Upper lobe of right lung (tissue), 1 donor: Measurements from ENCODE around the gene MTHFD1L. TPM values are rescaled to one million over a fixed set of nuclear protein-coding genes. Genes with fewer than 3 reads are reported as not detected.
"Not testable (repeated sequence)": the region's sequence is repeated elsewhere in the genome, so short reads cannot be mapped to it uniquely, and the experiment has no call there.

Experiments used
- ATAC-seq: fragments of 200-7000 bp; cut with Tn5 transposase; one replicate; pipeline ENCODE4 v1.9.1; 2020; ENCODE audit warnings: mild to moderate bottlenecking, moderate library complexity
- DNase-seq: peaks from one replicate; pipeline ENCODE4 v3.0.0-alpha.2; 2020
- H3K27ac ChIP-seq: fragments of 200-600 bp; one replicate; pipeline ENCODE4 v1.8.0; 2022
- H3K27me3 ChIP-seq: fragments of 200-600 bp; one replicate; pipeline ENCODE4 v1.8.0; 2022; ENCODE audit warnings: mild to moderate bottlenecking
- H3K36me3 ChIP-seq: fragments of 200-600 bp; one replicate; pipeline ENCODE4 v1.8.0; 2022
- H3K4me1 ChIP-seq: fragments of 200-600 bp; one replicate; pipeline ENCODE4 v1.8.0; 2022
- H3K4me3 ChIP-seq: fragments of 200-600 bp; one replicate; pipeline ENCODE4 v1.8.0; 2022; ENCODE audit warnings: mild to moderate bottlenecking
- H3K9me3 ChIP-seq: fragments of 200-600 bp; one replicate; pipeline ENCODE4 v1.8.0; 2022
- intact Hi-C: fragments of 100-400 bp; cut with DNase I; formaldehyde crosslinking; loops from one replicate; pipeline ENCODE4 v1.11.0; 2022
- total RNA-seq: library from RNA; stranded (reverse); fragmentation: NEBNext Ultra II Directional; extraction: Animal tissue kit (Norgen Biotek cat#: 25700); gene quantifications from one replicate; pipeline ENCODE4 v1.2.1, GENCODE V29; 2021
- TF ChIP-seq, protein P1 (sequence below): fragments of 200-600 bp; IDR thresholded peaks from one replicate; pipeline ENCODE4 v1.8.0; 2022; ENCODE audit warnings: antibody characterized with exemption
- donor health status: DM: no; HTN: yes; CAD: no; lungs with severe emphysema.

Gene MTHFD1L
- total RNA-seq, 1 donor from 2014 or later, result 27.9 TPM

DNA sequence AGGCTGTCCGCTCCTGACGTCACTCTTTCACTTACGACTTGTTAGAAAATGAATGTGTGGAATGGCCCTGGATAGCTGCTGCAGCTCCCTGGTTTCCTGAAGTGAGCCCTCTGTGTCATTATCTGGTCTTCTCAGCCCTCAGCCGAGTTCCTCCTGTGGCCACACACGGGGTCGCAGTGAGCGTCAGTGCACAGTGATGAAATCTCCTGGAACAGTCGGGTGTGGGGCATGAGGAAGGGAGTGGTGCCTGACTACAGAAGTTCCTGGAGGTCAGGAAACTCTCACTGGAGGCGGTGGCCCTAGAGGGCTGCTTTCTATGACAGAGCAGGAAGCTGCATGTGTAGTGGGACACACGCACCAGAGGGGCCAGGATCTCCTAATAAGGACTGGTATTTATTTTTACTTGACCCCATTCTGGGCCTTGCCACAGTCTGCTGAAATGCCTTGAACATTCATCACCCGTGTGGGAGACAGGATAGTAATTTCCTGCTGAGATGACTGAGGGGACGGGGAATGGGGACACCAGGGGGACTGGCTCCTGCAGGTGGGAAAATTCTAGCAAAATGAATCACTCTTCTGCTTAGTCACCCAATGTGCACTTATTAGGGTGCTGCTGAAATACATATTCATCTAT, 175.5 kb downstream of the MTHFD1L start:
- H3K4me3 ChIP-seq, H3K27me3 ChIP-seq, intact Hi-C loops, H3K36me3 ChIP-seq, H3K9me3 ChIP-seq, H3K4me1 ChIP-seq: not testable (repeated sequence)
- ATAC-seq (peak; percentile 96), DNase-seq (peak; percentile 81)
- H3K27ac ChIP-seq, result peak overlapping the region; percentile 72
- TF ChIP-seq, protein P1, sequence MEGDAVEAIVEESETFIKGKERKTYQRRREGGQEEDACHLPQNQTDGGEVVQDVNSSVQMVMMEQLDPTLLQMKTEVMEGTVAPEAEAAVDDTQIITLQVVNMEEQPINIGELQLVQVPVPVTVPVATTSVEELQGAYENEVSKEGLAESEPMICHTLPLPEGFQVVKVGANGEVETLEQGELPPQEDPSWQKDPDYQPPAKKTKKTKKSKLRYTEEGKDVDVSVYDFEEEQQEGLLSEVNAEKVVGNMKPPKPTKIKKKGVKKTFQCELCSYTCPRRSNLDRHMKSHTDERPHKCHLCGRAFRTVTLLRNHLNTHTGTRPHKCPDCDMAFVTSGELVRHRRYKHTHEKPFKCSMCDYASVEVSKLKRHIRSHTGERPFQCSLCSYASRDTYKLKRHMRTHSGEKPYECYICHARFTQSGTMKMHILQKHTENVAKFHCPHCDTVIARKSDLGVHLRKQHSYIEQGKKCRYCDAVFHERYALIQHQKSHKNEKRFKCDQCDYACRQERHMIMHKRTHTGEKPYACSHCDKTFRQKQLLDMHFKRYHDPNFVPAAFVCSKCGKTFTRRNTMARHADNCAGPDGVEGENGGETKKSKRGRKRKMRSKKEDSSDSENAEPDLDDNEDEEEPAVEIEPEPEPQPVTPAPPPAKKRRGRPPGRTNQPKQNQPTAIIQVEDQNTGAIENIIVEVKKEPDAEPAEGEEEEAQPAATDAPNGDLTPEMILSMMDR, result peak; percentile 28

DNA sequence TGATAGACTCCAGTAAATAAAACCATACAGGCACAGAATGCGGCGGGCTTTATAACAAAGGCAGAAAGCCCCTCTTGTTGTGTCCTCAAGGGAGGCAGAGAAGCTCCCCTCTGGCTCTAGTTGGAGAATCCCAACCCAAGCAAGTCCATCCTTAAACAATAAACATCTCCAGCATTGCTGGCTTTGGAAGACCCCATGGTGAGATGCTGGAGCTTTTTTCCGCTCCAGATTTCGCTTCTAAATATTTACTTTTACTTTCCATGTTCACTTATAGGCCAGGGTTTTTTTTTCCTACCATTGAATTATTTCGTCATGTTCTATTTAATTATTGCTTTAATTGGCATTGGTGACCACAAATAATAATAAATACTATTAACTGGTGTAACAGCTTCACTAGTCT, 176.2 kb downstream of the MTHFD1L start:
- TF ChIP-seq, protein P1, result no peak
- peaks cover 6% of the 10 kb centered on the region for H3K36me3 ChIP-seq
- H3K27me3 ChIP-seq, result no peaks in the 10 kb centered on the region
- H3K4me1 ChIP-seq, result peaks cover 7% of the 10 kb centered on the region
- DNase-seq, result no peak
- intact Hi-C loops, result no loop called here
- H3K27ac ChIP-seq, result peak overlapping the region; percentile 72
- no peak for ATAC-seq
- H3K4me3 ChIP-seq, result no peak overlapping the region
- no peaks in the 10 kb centered on the region for H3K9me3 ChIP-seq

DNA sequence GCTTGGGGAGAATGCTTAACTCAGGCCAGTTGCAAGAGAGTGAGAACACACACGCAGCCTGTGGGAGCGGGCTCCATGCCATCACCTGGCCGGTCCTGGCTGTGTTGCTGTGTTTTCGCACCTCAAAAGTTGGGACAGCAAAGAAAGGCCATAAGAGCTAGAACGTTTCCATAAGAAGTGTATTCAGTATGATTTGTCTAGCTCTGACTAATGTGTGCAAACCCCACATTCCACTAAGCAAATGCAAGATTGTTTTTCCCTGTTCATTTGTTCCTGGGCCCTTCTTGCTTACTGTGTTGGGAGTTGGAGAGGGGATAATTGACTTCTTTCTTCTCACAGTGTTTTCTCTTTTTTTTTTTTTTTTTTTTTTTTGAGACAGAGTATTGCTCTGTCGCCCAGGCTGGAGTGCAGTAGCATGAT, 177.4 kb downstream of the MTHFD1L start:
- DNase-seq, intact Hi-C loops, H3K4me1 ChIP-seq, H3K27ac ChIP-seq, H3K4me3 ChIP-seq, H3K27me3 ChIP-seq, H3K36me3 ChIP-seq, H3K9me3 ChIP-seq, ATAC-seq: not testable (repeated sequence)

DNA sequence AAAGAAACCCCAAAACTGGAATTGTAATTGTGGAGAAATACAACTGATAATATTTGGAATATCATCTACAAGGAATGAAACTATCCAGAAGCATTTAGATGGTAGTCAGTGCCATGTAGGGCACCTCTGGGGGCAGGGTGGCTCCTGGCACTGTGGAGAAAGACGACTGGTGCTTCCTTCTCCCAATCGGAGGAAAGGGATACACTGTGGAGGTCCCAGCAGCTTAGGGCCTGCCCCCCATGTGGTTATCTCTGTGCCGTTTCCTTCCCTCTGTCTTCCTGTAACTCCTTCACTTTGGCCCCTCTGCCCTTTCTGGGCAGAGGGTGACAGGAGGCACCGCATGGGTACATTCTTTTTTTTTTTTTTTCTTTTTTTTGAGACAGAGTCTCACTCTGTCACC, 178.4 kb downstream of the MTHFD1L start:
- H3K27ac ChIP-seq, result no peak overlapping the region
- ATAC-seq (no peak), DNase-seq (no peak)
- H3K4me1 ChIP-seq, result peaks cover 7% of the 10 kb centered on the region
- H3K4me3 ChIP-seq, result no peak overlapping the region
- intact Hi-C loops, result no loop called here
- TF ChIP-seq, protein P1, result no peak
- H3K27me3 ChIP-seq, result no peaks in the 10 kb centered on the region
- no peaks in the 10 kb centered on the region for H3K9me3 ChIP-seq
- H3K36me3 ChIP-seq, result no peaks in the 10 kb centered on the region

DNA sequence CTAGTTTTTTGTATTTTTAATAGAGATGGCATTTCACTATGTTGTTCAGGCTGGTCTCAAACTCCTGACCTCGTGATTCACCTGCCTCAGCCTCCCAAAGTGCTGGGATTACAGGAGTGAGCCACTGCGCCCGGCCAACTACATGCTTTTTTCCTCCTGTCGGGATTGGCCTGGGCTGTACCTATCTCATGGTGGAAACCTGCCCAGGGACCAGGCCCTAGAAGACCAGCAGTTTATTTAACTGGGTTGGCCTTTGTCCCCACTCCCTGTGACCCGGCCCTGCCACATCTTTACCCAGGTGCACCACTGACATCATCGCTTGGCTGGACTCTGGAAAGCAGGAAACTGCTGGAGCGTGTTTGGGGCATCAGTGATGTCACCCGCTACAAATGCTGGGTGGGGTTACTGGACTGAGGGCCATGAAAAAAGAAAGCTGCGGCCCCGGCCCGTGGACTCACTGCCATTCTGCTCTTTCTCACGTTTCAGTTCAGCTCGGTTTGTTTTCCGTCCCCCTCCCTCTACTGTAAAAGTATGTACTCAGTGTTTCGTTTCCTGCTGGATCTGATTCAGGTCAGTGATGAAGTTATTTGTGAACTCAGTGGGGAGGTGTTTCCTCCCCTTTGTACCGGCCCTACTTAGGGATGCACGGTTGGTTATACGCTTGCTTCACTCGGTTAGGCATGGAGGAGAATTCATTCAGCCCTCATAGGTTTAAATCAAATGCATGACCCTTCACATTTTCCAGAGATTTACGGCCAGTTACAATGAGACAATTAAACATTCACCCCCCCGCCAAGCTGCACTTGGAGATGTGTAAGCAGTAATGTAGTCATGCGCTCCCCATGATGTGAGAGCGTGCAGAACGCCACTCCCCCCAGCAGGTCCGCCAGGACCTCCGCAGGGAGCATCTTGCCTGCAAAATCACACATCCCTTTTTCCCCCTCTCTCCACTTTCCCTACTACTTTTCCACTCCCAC, 179.3 kb downstream of the MTHFD1L start:
- TF ChIP-seq, protein P1, result no peak
- H3K4me3 ChIP-seq, result no peak overlapping the region
- peak overlapping the region; percentile 39 for H3K27ac ChIP-seq
- peak; percentile 67 for DNase-seq
- H3K4me1 ChIP-seq, result peaks cover 7% of the 10 kb centered on the region
- H3K27me3 ChIP-seq, result no peaks in the 10 kb centered on the region
- H3K9me3 ChIP-seq, result no peaks in the 10 kb centered on the region
- H3K36me3 ChIP-seq, result no peaks in the 10 kb centered on the region
- ATAC-seq, result peak; percentile 24
- intact Hi-C loops, result no loop called here

DNA sequence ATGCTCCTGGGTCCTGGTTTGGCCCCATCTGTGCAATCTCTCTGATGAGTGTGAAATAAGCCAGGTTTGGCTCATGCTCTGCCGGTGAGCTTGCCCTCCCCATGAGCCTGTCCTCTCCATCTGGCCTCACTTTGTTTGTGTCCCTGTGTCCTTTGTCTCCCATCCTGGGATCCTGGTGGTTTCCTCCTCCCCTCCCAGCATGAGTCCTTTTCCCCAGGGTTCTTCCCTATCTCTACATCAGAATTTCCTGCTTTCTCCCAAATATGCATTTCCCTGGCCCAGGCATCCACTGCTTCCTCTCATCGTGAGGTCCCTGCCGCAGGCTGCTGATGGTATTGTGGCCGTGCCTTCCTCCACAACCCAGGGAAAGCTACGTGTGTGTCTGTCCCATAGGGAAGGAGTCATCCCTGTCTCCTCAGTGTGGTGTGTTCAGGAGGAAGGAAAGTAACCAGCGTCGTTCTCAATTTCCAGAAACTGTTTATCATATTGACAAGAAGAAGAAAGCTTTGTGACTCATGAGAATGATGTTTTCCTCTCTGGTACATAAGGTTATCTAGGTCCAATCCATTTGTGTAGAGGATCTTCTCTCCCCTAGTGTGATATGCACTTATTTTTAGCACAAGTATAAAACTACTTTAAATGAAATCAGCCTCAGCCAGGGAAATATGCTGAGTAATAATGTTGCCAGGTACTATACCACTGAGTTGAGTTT, 180.2 kb downstream of the MTHFD1L start:
- intact Hi-C loops, H3K36me3 ChIP-seq, H3K4me1 ChIP-seq, H3K4me3 ChIP-seq, H3K27me3 ChIP-seq, ATAC-seq, DNase-seq, H3K9me3 ChIP-seq: not testable (repeated sequence)
- H3K27ac ChIP-seq, result peak overlapping the region; percentile 39
